M059J (cell line): ENCODE data around the gene ADAM19. TPM values are rescaled to one million over a fixed set of nuclear protein-coding genes. Genes with fewer than 3 reads are reported as not detected.
"Not testable (repeated sequence)": the region's sequence is repeated elsewhere in the genome, so short reads cannot be mapped to it uniquely, and the experiment has no call there.

Experiments
- DNase-seq: peaks from one replicate; pipeline ENCODE4 v3.0.0-alpha.2; 2012; ENCODE audit warnings: low read depth
- total RNA-seq: library from RNA; depleted of rRNA; stranded (reverse); fragments of >200 nt; shearing (Covaris generic); gene quantifications from 2 replicates; pipeline ENCODE4 v1.2.3, GENCODE V29; 2014; rRNA removed

Gene ADAM19
- total RNA-seq, 1 experiment from 2014 or later, result 57.2 TPM

DNA sequence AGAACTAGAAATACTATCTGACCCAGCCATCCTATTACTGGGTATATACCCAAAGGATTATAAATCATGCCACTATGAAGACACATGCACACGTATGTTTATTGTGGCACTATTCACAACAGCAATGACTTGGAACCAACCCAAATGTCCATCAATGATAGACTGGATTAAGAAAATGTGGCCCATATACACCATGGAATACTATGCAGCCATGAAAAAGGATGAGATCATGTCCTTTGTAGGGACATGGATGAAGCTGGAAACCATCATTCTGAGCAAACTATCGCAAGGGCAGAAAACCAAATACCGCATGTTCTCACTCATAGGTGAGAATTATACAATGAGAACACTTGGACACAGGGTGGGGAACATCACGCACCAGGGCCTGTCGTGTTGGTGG, 145.7 kb downstream of the ADAM19 start:
- DNase-seq, result not testable (repeated sequence)

Other genes starting within 250 kb of the ADAM19 start
- 0.44 and 1.4 TPM in 2 replicates for gene NIPAL4, start 115.6 kb downstream of the ADAM19 start, total RNA-seq
- 0.12 and 0.22 TPM in 2 replicates for gene SOX30, start 76.7 kb upstream of the ADAM19 start, total RNA-seq
- gene C5orf52, start 95.8 kb upstream of the ADAM19 start, total RNA-seq, result not detected in 2 replicates
- gene THG1L, start 155.6 kb upstream of the ADAM19 start, total RNA-seq, result 6.1 and 14.4 TPM in 2 replicates
- 3.0 and 5.1 TPM in 2 replicates for gene LSM11, start 167.9 kb upstream of the ADAM19 start, total RNA-seq